Sigmoid colon (tissue), 7 donors: ENCODE results near the gene PDCD2. TPM values are rescaled to one million over a fixed set of nuclear protein-coding genes. Genes with fewer than 3 reads are reported as not detected.
"Not testable (repeated sequence)": the region's sequence is repeated elsewhere in the genome, so short reads cannot be mapped to it uniquely, and the experiment has no call there.

Source experiments
- DNase-seq: peaks from one replicate; pipeline ENCODE4 v3.0.0-alpha.2; 2019
- H3K27ac ChIP-seq, 4 donors: fragments of 200-600 bp; sonication (generic); one replicate each; pipeline ENCODE4 v1.5.1; 2016 to 2019; ENCODE audit warnings: mild to moderate bottlenecking in 1 of 4
- H3K27me3 ChIP-seq, 3 donors: fragments of 200-600 bp; sonication (generic); one replicate each; pipeline ENCODE4 v1.5.1; 2019; ENCODE audit warnings: mild to moderate bottlenecking in 1 of 3
- H3K36me3 ChIP-seq, 4 donors: fragments of 200-600 bp; sonication (generic); one replicate each; pipeline ENCODE4 v1.5.1; 2016 to 2019
- H3K4me1 ChIP-seq, 4 donors: fragments of 200-600 bp; sonication (generic); one replicate each; pipeline ENCODE4 v1.5.1; 2017 to 2019
- H3K4me3 ChIP-seq, 4 donors: fragments of 200-600 bp; sonication (generic); one replicate each; pipeline ENCODE4 v1.5.1; 2017 to 2019; ENCODE audit warnings: mild to moderate bottlenecking in 2 of 4, moderate library complexity in 1 of 4
- H3K9me3 ChIP-seq, 4 donors: fragments of 200-600 bp in 3 of 4; sonication (generic) in 3 of 4; one replicate each; pipeline versions ENCODE4 v1.5.1 to v1.6.1; 2013 to 2019
- CTCF ChIP-seq, 4 experiments: fragments of 450-650 bp in 3 of 4; fragments of 200-600 bp in 1 of 4; IDR thresholded peaks; one replicate each; pipeline ENCODE4 v1.5.1; 2016 to 2019; ENCODE audit warnings: antibody characterized with exemption in 4 of 4, mild to moderate bottlenecking in 3 of 4, moderate library complexity in 2 of 4
- EP300 ChIP-seq, 4 donors: sonication (generic); formaldehyde crosslinking; IDR thresholded peaks; one replicate each; pipeline ENCODE4 v1.6.1; 2017; ENCODE audit warnings: antibody characterized with exemption in 4 of 4
- POLR2A ChIP-seq, 2 donors: fragments of 450-650 bp; IDR thresholded peaks; one replicate each; pipeline ENCODE4 v1.6.1; 2016; ENCODE audit warnings: antibody characterized with exemption in 2 of 2, mild to moderate bottlenecking in 2 of 2, moderate library complexity in 2 of 2
- POLR2AphosphoS5 ChIP-seq, 4 donors: sonication (generic); formaldehyde crosslinking; IDR thresholded peaks; one replicate each; pipeline ENCODE4 v1.6.1; 2017; ENCODE audit warnings: antibody characterized with exemption in 4 of 4
- WGBS, 2 donors: extraction: QIAGEN DNeasy Blood & Tissue Kit; methylation state at CpG; one replicate each; pipeline ENCODE4 v1.1.7; 2013; 5-methylcytosine and 5-hydroxymethylcytosine counted together
- intact Hi-C: fragments of 100-400 bp; cut with DNase I; formaldehyde crosslinking; loops from one replicate; pipeline ENCODE4 v1.15.1; 2023
- polyA plus RNA-seq, 3 donors: library from polyadenylated mRNA; stranded (reverse); fragments of 200-250 nt; gene quantifications; one replicate each; pipeline ENCODE4 v1.2.3, GENCODE V29; 2013
- total RNA-seq, 4 donors: library from RNA; depleted of rRNA; stranded (reverse); fragments of >200 nt; gene quantifications; one replicate each; pipeline ENCODE4 v1.1.0, GENCODE V29; 2016
- donor health status: healthy with polysubstance abuse.
- donor health status: Bipolar disorder and iron deficiency.
- donor health status: healthy.

PDCD2 gene
- total and polyA plus RNA-seq, 7 donors = 54.3 to 74.8 (median 60.1) TPM

DNA sequence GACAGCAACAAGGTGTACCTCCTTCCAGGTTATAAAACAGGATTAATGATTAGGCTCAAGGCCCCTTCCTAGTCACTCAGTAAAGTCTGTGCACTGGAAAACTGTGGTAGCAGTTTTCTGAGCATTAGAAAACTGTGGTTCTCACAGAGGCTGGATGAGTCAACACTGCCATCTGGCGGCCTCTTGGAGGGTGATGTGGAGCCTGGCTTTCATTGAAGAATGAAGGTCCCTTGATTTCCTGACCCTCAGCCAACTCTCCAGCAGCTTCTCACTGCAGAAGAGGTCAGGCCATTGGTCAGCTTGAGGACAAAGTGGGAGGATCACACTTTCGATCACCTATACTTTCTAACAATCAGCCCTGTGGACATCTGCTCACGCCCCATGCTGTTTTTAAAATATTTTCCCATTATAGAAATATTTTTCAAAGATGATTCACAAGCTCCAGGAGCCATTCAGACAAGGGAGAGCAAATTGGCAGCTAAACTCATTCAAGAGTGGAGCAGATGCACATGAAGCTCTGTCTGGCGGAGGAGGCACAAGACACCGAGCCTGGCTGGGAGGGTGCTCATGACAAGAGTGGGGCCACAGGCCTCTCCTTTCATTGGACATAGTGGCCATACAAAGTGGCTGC lies 54.5 kb downstream of the PDCD2 start:
- intact Hi-C loops = loop anchor here (2.0 to 5.0 kb wide), 2 partner anchors 698 to 739 kb away; no protein-coding TSS in a partner anchor
- Histone ChIP-seq H3K27ac (no peak overlapping the region), H3K9me3 (no peaks in the 10 kb centered on the region), H3K27me3 (no peaks in the 10 kb centered on the region), H3K4me3 (no peak overlapping the region), H3K4me1 (no peaks in the 10 kb centered on the region), H3K36me3 (peaks cover 4 to 31% (median 9%) of the 10 kb centered on the region in 4 donors)
- 51 to 60% methylated on average over 5 of the region's 5 CpGs for WGBS, 2 donors
- peak; percentile 83 for DNase-seq
- peak; percentile 18 to 88 (median 64) for TF ChIP-seq CTCF (IDR thresholded peaks at IDR 0.05)
- no peak for TF ChIP-seq POLR2A (IDR thresholded peaks at IDR 0.05)

DNA sequence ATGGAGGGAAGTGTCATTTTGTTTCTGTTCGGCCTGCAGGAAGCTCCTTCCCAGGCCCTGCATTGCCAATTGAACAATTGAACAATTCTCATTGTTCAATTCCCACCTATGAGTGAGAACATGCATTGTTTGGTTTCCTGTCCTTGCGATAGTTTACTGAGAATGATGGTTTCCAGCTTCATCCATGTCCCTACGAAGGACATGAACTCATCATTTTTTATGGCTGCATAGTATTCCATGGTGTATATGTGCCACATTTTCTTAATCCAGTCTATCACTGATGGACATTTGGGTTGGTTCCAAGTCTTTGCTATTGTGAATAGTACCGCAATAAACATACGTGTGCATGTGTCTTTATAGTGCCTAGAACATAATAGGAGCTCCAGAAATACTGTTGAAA lies 56.4 kb downstream of the PDCD2 start:
- not testable (repeated sequence) for H3K27me3 ChIP-seq, DNase-seq, H3K4me3 ChIP-seq, H3K27ac ChIP-seq, H3K9me3 ChIP-seq, H3K4me1 ChIP-seq
- H3K36me3 ChIP-seq = peaks cover 0 to 11% (median 3%) of the 10 kb centered on the region in 4 donors
- 93 to 95% methylated on average over 5 of the region's 5 CpGs for WGBS, 2 donors
- intact Hi-C loops = loop anchor here (5.0 kb wide), 1 partner anchor 696 kb away; no protein-coding TSS in a partner anchor

DNA sequence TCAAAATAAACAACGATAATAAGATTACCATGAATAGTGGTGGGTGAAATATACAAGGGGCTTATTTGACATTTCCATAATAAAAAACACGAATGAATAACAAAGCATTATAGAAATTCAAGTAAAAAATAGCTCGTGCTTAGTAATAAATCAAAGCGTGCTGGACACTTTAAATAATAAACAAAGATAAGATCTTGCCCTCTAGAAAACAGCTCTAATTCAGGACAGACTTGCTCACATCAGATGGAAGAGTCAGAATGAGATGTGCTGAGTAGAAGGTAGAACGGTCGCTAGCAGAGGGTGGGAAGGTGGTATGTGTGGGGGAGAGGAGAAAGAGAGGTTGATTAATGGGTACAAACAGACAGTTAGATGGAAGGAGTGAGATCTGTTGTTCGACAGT lies 58.6 kb downstream of the PDCD2 start:
- H3K27ac ChIP-seq = no peak overlapping the region
- H3K36me3 ChIP-seq = no peaks in the 10 kb centered on the region
- no peak for DNase-seq
- H3K4me1 ChIP-seq = no peaks in the 10 kb centered on the region
- no peaks in the 10 kb centered on the region for H3K9me3 ChIP-seq
- no peak overlapping the region for H3K4me3 ChIP-seq
- WGBS, 2 donors = 74 to 76% methylated on average over 7 of the region's 7 CpGs
- no peaks in the 10 kb centered on the region for H3K27me3 ChIP-seq
- no peak for TF ChIP-seq POLR2AphosphoS5 (IDR thresholded peaks at IDR 0.05)
- no peak for TF ChIP-seq CTCF (IDR thresholded peaks at IDR 0.05)
- TF ChIP-seq EP300 (IDR thresholded peaks at IDR 0.05) = no peak
- TF ChIP-seq POLR2A (IDR thresholded peaks at IDR 0.05) = no peak
- intact Hi-C loops = loop anchor here (5.0 kb wide), 1 partner anchor 693 kb away; no protein-coding TSS in a partner anchor

Other genes starting within 250 kb of the PDCD2 start
- gene PSMB1, start 31.3 kb downstream of the PDCD2 start, total RNA-seq = 100 to 1,000 TPM; 142 to 265 (median 219) TPM
- gene PSMB1, start 31.3 kb downstream of the PDCD2 start, polyA plus RNA-seq = 100 to 1,000 TPM; 265 to 287 (median 271) TPM
- 10 to 100 TPM; 17.1 to 31.0 (median 20.4) TPM for gene TBP, start 30.3 kb downstream of the PDCD2 start, total RNA-seq
- gene TBP, start 30.3 kb downstream of the PDCD2 start, polyA plus RNA-seq = 10 to 100 TPM in 1 of 3 donors, 1 to 10 TPM in 2; 6.0 to 10.3 (median 6.9) TPM